ENCODE measurements around the gene CCDC33.

Gene CCDC33

GRCh38 chr15:74365598-74366445 is 129.7 kb downstream of the CCDC33 start:
- Histone ChIP-seq H3K9me3 (replicated peaks; ENCODE audit: insufficient read depth, low read length) (no peaks in the 10 kb centered on the region), H3K4me1 (ENCODE audit: low read length) (no peaks in the 10 kb centered on the region), H4K20me1 (ENCODE audit: insufficient read depth, low read length) (no peaks in the 10 kb centered on the region), H3K36me3 (replicated peaks; ENCODE audit: insufficient read depth, low read length) (no peaks in the 10 kb centered on the region), H3K27me3 (replicated peaks; ENCODE audit: insufficient read depth, low read length) (no peaks in the 10 kb centered on the region), H2AFZ (ENCODE audit: low read length) (peak overlapping the region; percentile 63), H3K27ac (ENCODE audit: low read length) (no peak overlapping the region), H3K4me2 (ENCODE audit: low read depth, low read length) (peak overlapping the region; percentile 60), H3K79me2 (ENCODE audit: low read length) (no peaks in the 10 kb centered on the region), H3K9me2 (replicated peaks; ENCODE audit: insufficient read depth, low read length) (no peaks in the 10 kb centered on the region), H3K9ac (ENCODE audit: low read length) (peak overlapping the region; percentile 35; the same call in 1 of the 2 replicates), H3K4me3 (ENCODE audit: low read length) (peak overlapping the region; percentile 44; the same call in 1 of the 2 replicates), H3F3A (ENCODE audit: insufficient read depth, low read length) (no peaks in the 10 kb centered on the region)
- TF ChIP-seq EZH2 (optimal IDR thresholded peaks at IDR 0.05; ENCODE audit: low read depth, low read length), result no peak
- TF ChIP-seq EZH2phosphoT487 (IDR thresholded peaks at IDR 0.05; ENCODE audit: low read length), result no peak
- peak; percentile 48 for DNase-seq

- no peak within 1 kb of the TSS for H3K9ac ChIP-seq (ENCODE audit: low read length)
These were observed 131.2 kb downstream of the CCDC33 start, which contains the start of gene CYP11A1 for GRCh38 chr15:74367296-74367854. Gene CYP11A1 (minus strand): TSS chr15:74367646. CDS start chr15:74367585, 61 bp downstream.

GRCh38 chr15:74368121-74368520 is 132.0 kb downstream of the CCDC33 start:
- Histone ChIP-seq H2AFZ (ENCODE audit: low read length) (no peak overlapping the region), H3K27me3 (replicated peaks; ENCODE audit: insufficient read depth, low read length) (0 out of 2 replicates have a peak, but pooled peaks cover 4% of the 10 kb centered on the region), H3F3A (ENCODE audit: insufficient read depth, low read length) (no peaks in the 10 kb centered on the region), H3K9me2 (replicated peaks; ENCODE audit: insufficient read depth, low read length) (no peaks in the 10 kb centered on the region), H3K4me1 (ENCODE audit: low read length) (peaks cover 1% of the 10 kb centered on the region; the same call in 1 of the 2 replicates), H3K9ac (ENCODE audit: low read length) (no peak overlapping the region), H4K20me1 (ENCODE audit: insufficient read depth, low read length) (no peaks in the 10 kb centered on the region), H3K4me3 (ENCODE audit: low read length) (no peak overlapping the region), H3K27ac (ENCODE audit: low read length) (no peak overlapping the region), H3K9me3 (replicated peaks; ENCODE audit: insufficient read depth, low read length) (no peaks in the 10 kb centered on the region), H3K36me3 (replicated peaks; ENCODE audit: insufficient read depth, low read length) (no peaks in the 10 kb centered on the region), H3K4me2 (ENCODE audit: low read depth, low read length) (no peak overlapping the region), H3K79me2 (ENCODE audit: low read length) (no peaks in the 10 kb centered on the region)
- DNase-seq, result no peak
- TF ChIP-seq EZH2 (optimal IDR thresholded peaks at IDR 0.05; ENCODE audit: low read depth, low read length), result no peak
- no peak for TF ChIP-seq EZH2phosphoT487 (IDR thresholded peaks at IDR 0.05; ENCODE audit: low read length)
- TF ChIP-seq CTCF (IDR thresholded peaks at IDR 0.05; ENCODE audit: low read length), result no peak

More at GRCh38 chr15:74367296-74367854, 131.2 kb downstream of the CCDC33 start, which contains the start of gene CYP11A1:
- no peaks in the 10 kb centered on the region for H3K36me3 ChIP-seq (replicated peaks; ENCODE audit: insufficient read depth, low read length)
- no peaks in the 10 kb centered on the region for H3K9me3 ChIP-seq (replicated peaks; ENCODE audit: insufficient read depth, low read length)
- no peak within 1 kb of the TSS for H3K4me2 ChIP-seq (ENCODE audit: low read depth, low read length)
- H3F3A ChIP-seq (ENCODE audit: insufficient read depth, low read length), result no peaks in the 10 kb centered on the region
- H3K27me3 ChIP-seq (replicated peaks; ENCODE audit: insufficient read depth, low read length), result 0 out of 2 replicates have a peak, but pooled peaks cover 4% of the 10 kb centered on the region
- no peak within 1 kb of the TSS for H3K4me3 ChIP-seq (ENCODE audit: low read length)
- no peak within 1 kb of the TSS for H3K27ac ChIP-seq (ENCODE audit: low read length)
- H3K79me2 ChIP-seq (ENCODE audit: low read length), result no peaks in the 10 kb centered on the region
- TF ChIP-seq CTCF (IDR thresholded peaks at IDR 0.05; ENCODE audit: low read length) (no peak), EZH2 (optimal IDR thresholded peaks at IDR 0.05; ENCODE audit: low read depth, low read length) (no peak), EZH2phosphoT487 (IDR thresholded peaks at IDR 0.05; ENCODE audit: low read length) (no peak)
- no peak for DNase-seq
- no peak within 1 kb of the TSS for H2AFZ ChIP-seq (ENCODE audit: low read length)
- no peaks in the 10 kb centered on the region for H3K9me2 ChIP-seq (replicated peaks; ENCODE audit: insufficient read depth, low read length)
- H3K4me1 ChIP-seq (ENCODE audit: low read length), result no peaks in the 10 kb centered on the region
- H4K20me1 ChIP-seq (ENCODE audit: insufficient read depth, low read length), result no peaks in the 10 kb centered on the region
